ENCODE data around the gene PLEKHH3.

DNA sequence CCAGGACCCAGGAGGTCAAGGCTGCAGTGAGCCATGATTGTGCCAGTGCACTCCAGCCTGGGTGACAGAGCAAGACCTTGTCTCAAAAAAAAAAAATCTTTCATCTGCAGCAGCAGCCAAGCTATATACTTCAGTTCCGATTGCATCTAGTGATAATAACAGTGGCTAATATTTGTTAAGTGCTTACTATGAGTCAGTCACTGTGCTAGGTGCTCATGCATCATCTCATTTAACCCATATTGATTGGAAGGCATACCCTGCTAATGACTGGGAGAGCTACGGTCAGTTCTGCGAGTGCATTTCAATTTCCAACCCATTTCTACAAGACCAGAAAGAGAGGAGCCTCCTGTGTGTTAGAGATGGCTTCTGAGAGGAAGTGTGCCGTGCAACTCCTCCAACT, 25.4 kb downstream of the PLEKHH3 start:
- TF ChIP-seq CTCF (IDR thresholded peaks at IDR 0.05; ENCODE audit: insufficient read depth, low read length) (no peak), SPI1 (IDR thresholded peaks at IDR 0.05; ENCODE audit: borderline replicate concordance, low read depth) (no peak), POLR2AphosphoS5 (IDR thresholded peaks at IDR 0.05; ENCODE audit: low read depth) (no peak), GABPA (IDR thresholded peaks at IDR 0.05; ENCODE audit: low read depth) (no peak), REST (IDR thresholded peaks at IDR 0.05; ENCODE audit: insufficient replicate concordance, low read depth) (no peak)

All from HL-60 (cell line).